Natural killer cell (primary cell): ENCODE measurements around the gene CRIM1. TPM values are rescaled to one million over a fixed set of nuclear protein-coding genes. Genes with fewer than 3 reads are reported as not detected.

Experiments used
- ATAC-seq, 3 donors: fragments of 150-1000 bp in 2 of 3; fragments of 200-7000 bp in 1 of 3; cut with Tn5 transposase; 1 replicate in 1 of 3; 2 replicates in 2 of 3; pipeline ENCODE4 v1.10.0; 2021; ENCODE audit warnings: mild to moderate bottlenecking in 2 of 3, moderate library complexity in 2 of 3
- DNase-seq, 2 donors: peaks; one replicate each; pipeline versions ENCODE4 v3.0.0 to v3.0.0-alpha.2; 2013 to 2021; ENCODE audit warnings: mixed read lengths in 1 of 2
- H3K27ac ChIP-seq: one replicate; pipeline ENCODE4 v1.5.1; 2013; ENCODE audit warnings: mild to moderate bottlenecking, low read length
- H3K27me3 ChIP-seq: one replicate; pipeline ENCODE4 v1.6.1; 2013; ENCODE audit warnings: low read length; ENCODE audit not compliant: control insufficient read depth, insufficient read depth
- H3K36me3 ChIP-seq: one replicate; pipeline ENCODE4 v1.6.1; 2013; ENCODE audit warnings: low read length; ENCODE audit not compliant: control insufficient read depth, insufficient read depth
- H3K4me1 ChIP-seq: one replicate; pipeline ENCODE4 v1.6.1; 2013; ENCODE audit warnings: low read length; ENCODE audit not compliant: control insufficient read depth, insufficient read depth
- H3K4me3 ChIP-seq: one replicate; pipeline ENCODE4 v1.5.1; 2013; ENCODE audit warnings: low read length
- H3K9me3 ChIP-seq: one replicate; pipeline ENCODE4 v1.6.1; 2013; ENCODE audit warnings: low read length; ENCODE audit not compliant: control insufficient read depth, insufficient read depth
- H3K27ac Mint-ChIP-seq, 2 donors: one replicate each; pipeline ENCODE4 v1.8.0; 2022; ENCODE audit warnings: mild to moderate bottlenecking in 2 of 2, mixed read lengths in 2 of 2, moderate library complexity in 1 of 2
- H3K27me3 Mint-ChIP-seq, 2 donors: one replicate each; pipeline ENCODE4 v1.8.0; 2022; ENCODE audit warnings: low read depth in 2 of 2, mixed read lengths in 2 of 2
- H3K36me3 Mint-ChIP-seq: one replicate; pipeline ENCODE4 v1.8.0; 2022; ENCODE audit warnings: mixed read lengths
- H3K4me1 Mint-ChIP-seq, 2 donors: one replicate each; pipeline ENCODE4 v1.8.0; 2022; ENCODE audit warnings: mixed read lengths in 2 of 2
- H3K4me3 Mint-ChIP-seq: one replicate; pipeline ENCODE4 v1.8.0; 2022; ENCODE audit warnings: mild to moderate bottlenecking, moderate library complexity, mixed read lengths
- H3K9me3 Mint-ChIP-seq, 2 donors: one replicate each; pipeline ENCODE4 v1.8.0; 2022; ENCODE audit warnings: mixed read lengths in 2 of 2
- CTCF ChIP-seq: fragments of 200-600 bp; IDR thresholded peaks from one replicate; pipeline ENCODE4 v1.8.0; 2022; ENCODE audit warnings: antibody characterized with exemption
- WGBS: methylation state at CpG from one replicate; pipeline ENCODE4 v1.1.7; 2013; ENCODE audit warnings: missing lambda C conversion rate; ENCODE audit not compliant: insufficient coverage; 5-methylcytosine and 5-hydroxymethylcytosine counted together
- intact Hi-C: fragments of 100-400 bp; cut with micrococcal nuclease; formaldehyde crosslinking; loops from one replicate; pipeline ENCODE4 v1.14.2; 2022
- total RNA-seq, 4 donors: library from RNA; stranded (reverse); fragments of 120-200 nt in 1 of 4; gene quantifications; one replicate each; pipeline versions ENCODE4 v1.2.3 to v1.2.4, GENCODE V29; 2013 to 2022

The CRIM1 gene
- total RNA-seq, 3 donors from 2014 or later (not counting 1 experiment from before 2014, with no cell fraction given): 19.3 to 34.1 (median 32.9) TPM

GRCh38 chr2:36528766-36529392, 173.3 kb downstream of the CRIM1 start:
- Mint-ChIP-seq H3K4me3 (no peak overlapping the region), H3K36me3 (peaks cover 3% of the 10 kb centered on the region)
- WGBS: 87% methylated on average over 7 of the region's 7 CpGs

GRCh38 chr2:36530178-36530982, 174.8 kb downstream of the CRIM1 start:
- ATAC-seq: no peak

More at GRCh38 chr2:36528766-36529392, 173.3 kb downstream of the CRIM1 start:
- Histone ChIP-seq H3K36me3 (peaks cover 3% of the 10 kb centered on the region), H3K27ac (no peak overlapping the region), H3K27me3 (no peaks in the 10 kb centered on the region), H3K4me1 (no peaks in the 10 kb centered on the region), H3K9me3 (no peaks in the 10 kb centered on the region), H3K4me3 (no peak overlapping the region)
- Mint-ChIP-seq H3K9me3 (no peaks in the 10 kb centered on the region), H3K27me3 (no peaks in the 10 kb centered on the region), H3K4me1 (peaks cover 12 to 13% of the 10 kb centered on the region in 2 donors), H3K27ac (peak overlapping the region in 1 of 2 donors; percentile 51)
- no peak for TF ChIP-seq CTCF
- intact Hi-C loops: no loop called here
- ATAC-seq (no peak), DNase-seq (no peak)

GRCh38 chr2:36530983-36531354, 175.4 kb downstream of the CRIM1 start:
- intact Hi-C loops: no loop called here
- H3K9me3 ChIP-seq: no peaks in the 10 kb centered on the region
- no peaks in the 10 kb centered on the region for H3K27me3 Mint-ChIP-seq
- H3K4me3 Mint-ChIP-seq: no peak overlapping the region
- peaks cover 12 to 13% of the 10 kb centered on the region in 2 donors for H3K4me1 Mint-ChIP-seq
- no peak overlapping the region for H3K27ac Mint-ChIP-seq
- no peak overlapping the region for H3K4me3 ChIP-seq
- H3K4me1 ChIP-seq: no peaks in the 10 kb centered on the region
- no peak overlapping the region for H3K27ac ChIP-seq
- TF ChIP-seq CTCF: no peak
- H3K9me3 Mint-ChIP-seq: no peaks in the 10 kb centered on the region
- no peaks in the 10 kb centered on the region for H3K36me3 Mint-ChIP-seq
- H3K36me3 ChIP-seq: no peaks in the 10 kb centered on the region
- ATAC-seq: no peak
- no peak for DNase-seq
- H3K27me3 ChIP-seq: no peaks in the 10 kb centered on the region
- WGBS: 80% methylated on average over 3 of the region's 3 CpGs

More at GRCh38 chr2:36530178-36530982, 174.8 kb downstream of the CRIM1 start:
- H3K27ac Mint-ChIP-seq: no peak overlapping the region
- peaks cover 12 to 13% of the 10 kb centered on the region in 2 donors for H3K4me1 Mint-ChIP-seq
- no peaks in the 10 kb centered on the region for H3K36me3 Mint-ChIP-seq
- no peaks in the 10 kb centered on the region for H3K9me3 ChIP-seq
- intact Hi-C loops: no loop called here
- H3K36me3 ChIP-seq: no peaks in the 10 kb centered on the region
- WGBS: 90% methylated on average over 9 of the region's 9 CpGs
- H3K4me3 Mint-ChIP-seq: no peak overlapping the region
- no peaks in the 10 kb centered on the region for H3K27me3 ChIP-seq
- H3K4me3 ChIP-seq: no peak overlapping the region
- no peaks in the 10 kb centered on the region for H3K9me3 Mint-ChIP-seq
- no peak overlapping the region for H3K27ac ChIP-seq
- DNase-seq: no peak
- TF ChIP-seq CTCF: no peak
- H3K4me1 ChIP-seq: no peaks in the 10 kb centered on the region
- no peaks in the 10 kb centered on the region for H3K27me3 Mint-ChIP-seq
